HG03457 (cell line): ENCODE results near the gene PTDSS2.
"Not testable (repeated sequence)": the region's sequence is repeated elsewhere in the genome, so short reads cannot be mapped to it uniquely, and the experiment has no call there.

Experiments used
- ATAC-seq: cut with Tn5 transposase; IDR thresholded peaks from one replicate; pipeline ENCODE4 v1.9.1; 2021; ENCODE audit warnings: moderate number of reproducible peaks; ENCODE audit not compliant: unreplicated experiment

The PTDSS2 gene

GRCh38 chr11:449889-450808 lies at the start of gene PTDSS2:
PTDSS2 (plus strand) TSS chr11:450279; CDS start chr11:450456, 177 bp downstream.
- peak; percentile 48 for ATAC-seq

DNA sequence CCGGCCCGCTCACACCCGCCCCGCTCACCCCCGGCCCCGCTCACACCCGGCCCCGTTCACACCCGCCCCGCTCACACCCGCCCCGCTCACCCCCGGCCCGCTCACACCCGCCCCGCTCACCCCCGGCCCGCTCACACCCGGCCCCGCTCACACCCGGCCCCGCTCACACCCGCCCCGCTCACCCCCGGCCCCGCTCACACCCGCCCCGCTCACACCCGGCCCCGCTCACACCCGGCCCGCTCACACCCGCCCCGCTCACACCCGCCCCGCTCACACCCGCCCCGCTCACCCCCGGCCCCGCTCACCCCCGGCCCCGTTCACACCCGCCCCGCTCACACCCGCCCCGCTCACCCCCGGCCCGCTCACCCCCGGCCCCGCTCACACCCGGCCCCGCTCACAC lies 48.9 kb upstream of the PTDSS2 start:
- ATAC-seq = not testable (repeated sequence)

GRCh38 chr11:403021-403760 lies 46.9 kb upstream of the PTDSS2 start:
- no peak for ATAC-seq

DNA sequence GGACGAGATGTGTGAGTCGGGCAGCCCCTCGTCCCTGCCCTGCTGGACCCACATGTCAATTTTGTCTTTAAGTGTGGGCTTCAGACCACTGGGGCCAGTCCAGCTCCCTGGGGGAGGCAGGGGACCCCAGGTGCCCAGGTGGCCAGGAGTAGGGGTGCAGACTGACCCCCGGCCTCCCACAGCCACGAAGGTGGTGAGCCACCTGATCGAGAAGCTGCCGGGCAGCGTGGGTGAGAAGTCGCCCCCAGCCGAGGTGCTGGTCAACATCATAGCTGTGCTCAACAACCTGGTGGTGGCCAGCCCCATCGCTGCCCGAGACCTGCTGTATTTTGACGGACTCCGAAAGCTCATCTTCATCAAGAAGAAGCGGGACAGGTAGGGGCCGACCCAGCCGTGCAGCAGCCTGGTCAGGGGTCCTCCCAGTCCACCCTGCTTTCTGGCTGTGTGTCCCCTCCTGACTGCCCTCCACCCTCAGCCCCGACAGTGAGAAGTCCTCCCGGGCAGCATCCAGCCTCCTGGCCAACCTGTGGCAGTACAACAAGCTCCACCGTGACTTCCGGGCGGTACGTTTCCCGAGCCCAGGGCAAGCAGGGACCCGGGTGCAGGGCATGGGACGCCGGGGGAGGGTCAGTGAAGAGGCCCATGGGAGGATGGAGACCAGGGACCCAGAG lies 46.2 kb upstream of the PTDSS2 start:
- ATAC-seq = no peak

DNA sequence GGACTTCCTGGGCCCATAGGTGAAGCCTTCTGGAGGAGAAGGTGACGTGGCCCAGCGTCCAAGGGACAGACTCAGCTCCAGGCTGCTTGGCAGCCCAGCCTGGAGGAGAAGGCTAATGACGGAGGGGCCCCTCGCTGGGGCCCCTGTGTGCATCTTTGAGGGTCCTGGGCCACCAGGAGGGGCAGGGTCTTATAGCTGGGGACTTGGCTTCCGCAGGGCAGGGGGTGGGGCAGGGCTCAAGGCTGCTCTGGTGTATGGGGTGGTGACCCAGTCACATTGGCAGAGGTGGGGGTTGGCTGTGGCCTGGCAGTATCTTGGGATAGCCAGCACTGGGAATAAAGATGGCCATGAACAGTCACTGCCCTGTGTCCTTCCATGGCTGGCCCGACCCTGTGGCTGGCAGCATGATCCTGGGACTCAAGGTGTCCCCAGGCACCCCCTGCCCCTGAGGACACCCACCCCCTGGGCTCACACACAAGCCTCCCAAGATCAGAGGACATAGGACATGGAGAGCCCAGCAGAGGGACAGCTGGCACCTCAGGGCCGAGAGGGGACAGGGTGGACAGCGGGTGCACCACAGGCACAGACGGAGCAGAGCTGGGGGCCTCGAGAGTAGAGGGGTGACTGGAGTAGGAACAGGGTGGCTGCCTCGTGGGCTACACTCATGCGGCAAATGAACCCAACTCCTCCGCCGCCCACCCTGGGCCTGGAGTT lies 45.4 kb upstream of the PTDSS2 start:
- ATAC-seq = no peak

- ATAC-seq = no peak
Observed at GRCh38 chr11:405323-405953, 44.6 kb upstream of the PTDSS2 start.

GRCh38 chr11:405954-406795 lies 43.9 kb upstream of the PTDSS2 start:
- no peak for ATAC-seq

- peak; percentile 58 for ATAC-seq
Observed at GRCh38 chr11:406796-407650, 43.1 kb upstream of the PTDSS2 start.

DNA sequence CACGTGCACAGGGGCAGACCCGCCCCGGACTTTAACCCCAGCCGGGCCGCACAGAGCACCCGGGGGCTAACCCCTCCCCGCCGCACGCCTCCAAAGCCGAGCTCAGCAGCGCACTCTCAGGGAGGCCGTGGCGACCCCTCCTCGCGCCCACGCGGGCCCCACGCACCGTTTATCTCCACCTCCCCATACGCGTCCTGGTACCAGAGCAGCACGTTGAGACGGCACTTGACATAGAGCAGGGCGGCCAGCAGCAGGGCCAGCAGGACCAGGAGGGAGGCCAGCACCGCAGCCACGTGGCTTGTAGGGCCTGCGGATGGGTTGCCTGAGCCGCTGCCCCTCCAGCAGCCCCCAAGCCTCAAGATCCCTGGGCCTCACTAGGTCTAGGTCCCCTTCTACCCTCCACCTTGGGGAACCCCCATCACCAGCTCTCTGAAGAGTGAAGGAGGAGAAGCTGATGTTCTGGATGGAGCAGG lies 42.4 kb upstream of the PTDSS2 start:
- no peak for ATAC-seq

GRCh38 chr11:408154-409007 lies 41.7 kb upstream of the PTDSS2 start:
- ATAC-seq = no peak

DNA sequence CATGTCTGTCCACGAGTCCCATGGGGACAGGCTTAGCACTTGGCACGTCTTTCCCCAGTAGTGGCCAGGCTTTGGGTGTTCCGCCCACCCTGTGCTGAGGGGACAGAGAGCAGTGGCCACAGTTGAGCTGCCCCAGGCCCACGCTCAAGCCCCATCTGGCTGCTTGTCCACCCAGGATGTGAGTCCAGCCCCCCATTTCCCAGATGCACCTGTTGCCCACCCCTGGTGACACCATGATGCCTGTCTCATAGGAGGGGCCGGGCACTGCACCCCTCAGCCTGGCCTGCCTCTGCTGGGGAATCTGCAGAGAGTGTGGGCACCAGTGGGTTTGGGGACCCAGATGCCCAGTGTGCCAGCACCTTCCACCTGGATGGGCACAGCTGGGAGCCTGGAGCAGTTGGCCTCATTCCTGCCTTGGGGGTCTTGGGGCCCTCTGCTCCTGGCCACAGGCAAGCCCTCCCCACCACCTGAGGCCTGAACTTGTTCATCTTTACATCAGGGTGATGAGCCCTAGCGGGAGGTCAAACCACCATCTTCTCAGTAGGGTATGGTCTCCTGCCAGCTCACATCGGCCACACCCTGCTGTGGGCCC lies 41.0 kb upstream of the PTDSS2 start:
- no peak for ATAC-seq

GRCh38 chr11:409600-410483 lies 40.2 kb upstream of the PTDSS2 start:
- ATAC-seq = no peak

- ATAC-seq = not testable (repeated sequence)
Observed at GRCh38 chr11:410711-411110, 39.4 kb upstream of the PTDSS2 start.

- ATAC-seq = not testable (repeated sequence)
Observed at GRCh38 chr11:411520-411919, 38.6 kb upstream of the PTDSS2 start.

DNA sequence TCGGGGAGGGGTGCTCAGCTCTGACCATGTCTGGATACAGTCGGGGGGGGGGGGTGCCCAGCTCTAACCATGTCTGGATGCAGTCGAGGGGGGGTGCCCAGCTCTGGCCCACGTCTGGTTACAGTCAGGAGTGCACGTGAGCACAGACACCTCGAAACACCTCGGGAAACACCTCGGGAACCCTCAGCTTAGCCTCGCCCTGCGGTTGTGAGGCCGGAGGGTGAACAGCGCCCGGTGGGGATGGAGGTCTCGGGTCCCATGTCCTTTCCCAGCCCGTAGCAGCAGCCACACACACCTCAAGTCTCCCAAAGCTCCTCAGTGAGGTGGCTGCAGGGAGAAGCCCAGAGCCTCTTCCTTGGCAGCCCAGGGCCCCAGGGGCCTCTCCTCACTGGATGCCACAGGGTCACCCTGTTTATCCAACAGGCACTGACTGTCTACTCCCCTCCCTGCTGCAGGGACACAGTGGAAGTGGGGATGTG lies 37.4 kb upstream of the PTDSS2 start:
- no peak for ATAC-seq
